Thoracic aorta (tissue), 2 donors: ENCODE data around the gene AFDN. TPM values are rescaled to one million over a fixed set of nuclear protein-coding genes. Genes with fewer than 3 reads are reported as not detected.

Experiments used
- ATAC-seq: fragments of 150-250 bp; one replicate; pipeline ENCODE4 v1.8.0; 2017; ENCODE audit warnings: low read depth; ENCODE audit not compliant: insufficient number of reproducible peaks, low FRiP score
- DNase-seq: peaks from one replicate; pipeline ENCODE4 v3.0.0-alpha.2; 2020; ENCODE audit warnings: low spot score
- H3K27ac ChIP-seq, 2 donors: fragments of 200-600 bp; sonication (generic); 1 replicate in 1 of 2; 2 replicates in 1 of 2; pipeline ENCODE4 v1.5.1; 2016; ENCODE audit warnings: mild to moderate bottlenecking in 2 of 2, moderate library complexity in 2 of 2
- H3K27me3 ChIP-seq: fragments of 200-600 bp; sonication (generic); replicated peaks from 2 replicates; pipeline ENCODE4 v1.6.0; 2016; ENCODE audit warnings: mild to moderate bottlenecking; ENCODE audit not compliant: insufficient read depth
- H3K36me3 ChIP-seq: fragments of 200-600 bp; sonication (generic); one replicate; pipeline ENCODE4 v1.5.1; 2016
- H3K4me1 ChIP-seq, 2 donors: fragments of 200-600 bp; sonication (generic); 1 replicate in 1 of 2; 2 replicates in 1 of 2; pipeline versions ENCODE4 v1.5.1 to v1.6.0; 2016; ENCODE audit warnings: low read depth in 2 of 2, mild to moderate bottlenecking in 1 of 2; ENCODE audit not compliant: control insufficient read depth in 1 of 2
- H3K4me3 ChIP-seq: fragments of 200-600 bp; sonication (generic); 2 replicates; pipeline ENCODE4 v1.5.1; 2016; ENCODE audit warnings: mild to moderate bottlenecking
- H3K9me3 ChIP-seq: fragments of 200-600 bp; sonication (generic); 2 replicates; pipeline ENCODE4 v1.5.1; 2016
- total RNA-seq, 2 donors: library from RNA; depleted of rRNA; stranded (reverse); fragments of >200 nt; gene quantifications; one replicate each; pipeline versions ENCODE4 v1.1.0 to v1.2.3, GENCODE V29; 2016
- TF ChIP-seq, protein P1 (sequence below): fragments of 200-600 bp; sonication (generic); IDR thresholded peaks from one replicate; pipeline ENCODE4 v1.5.1; 2019; ENCODE audit warnings: antibody characterized with exemption

Gene AFDN
- total RNA-seq, 2 donors from 2014 or later = 70.5 to 79.5 TPM

DNA sequence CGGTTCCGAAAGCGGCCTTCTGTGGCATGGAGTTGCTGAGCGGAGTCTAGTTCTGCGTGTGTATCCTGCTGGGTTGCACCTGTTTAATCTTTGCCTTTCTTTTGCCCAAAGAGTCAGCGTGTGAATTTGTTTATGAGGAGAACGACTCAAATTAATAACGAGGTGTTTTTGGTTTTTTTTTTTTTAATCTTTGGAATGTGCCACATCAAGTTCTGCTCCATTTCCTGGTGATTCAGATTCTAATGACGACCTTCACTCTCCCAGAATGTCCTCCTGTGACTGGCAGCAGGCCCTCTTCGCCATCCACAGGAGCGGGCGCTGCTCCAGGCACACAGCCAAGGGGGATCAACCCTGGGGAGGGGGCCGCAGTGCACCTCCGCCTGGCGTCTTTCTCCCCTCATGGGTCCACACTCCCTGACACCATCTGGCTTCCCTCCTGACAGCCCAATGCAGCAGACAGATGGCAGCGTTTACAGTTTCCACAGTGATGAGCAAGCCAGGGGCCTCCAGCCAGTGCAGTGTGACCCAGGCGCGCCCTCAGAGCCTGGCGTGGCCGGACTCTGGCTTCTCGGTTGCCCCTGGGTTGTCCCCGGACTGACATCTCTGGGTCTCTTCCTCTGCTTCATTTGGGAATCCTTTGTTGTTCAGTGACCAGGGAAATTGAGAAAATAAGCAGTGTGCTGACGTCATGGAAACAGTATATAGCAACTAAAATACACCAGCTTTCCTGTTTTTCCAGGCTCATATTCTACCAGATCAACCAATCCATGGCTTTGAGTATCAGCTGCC, 27.5 kb upstream of the AFDN start:
- H3K9me3 ChIP-seq = no peaks in the 10 kb centered on the region
- ATAC-seq (no peak), DNase-seq (no peak)
- peaks cover 3 to 10% of the 10 kb centered on the region in 2 donors for H3K4me1 ChIP-seq
- no peaks in the 10 kb centered on the region for H3K27me3 ChIP-seq
- H3K27ac ChIP-seq = no peak overlapping the region
- H3K36me3 ChIP-seq = no peaks in the 10 kb centered on the region
- no peak overlapping the region for H3K4me3 ChIP-seq
- TF ChIP-seq, protein P1, sequence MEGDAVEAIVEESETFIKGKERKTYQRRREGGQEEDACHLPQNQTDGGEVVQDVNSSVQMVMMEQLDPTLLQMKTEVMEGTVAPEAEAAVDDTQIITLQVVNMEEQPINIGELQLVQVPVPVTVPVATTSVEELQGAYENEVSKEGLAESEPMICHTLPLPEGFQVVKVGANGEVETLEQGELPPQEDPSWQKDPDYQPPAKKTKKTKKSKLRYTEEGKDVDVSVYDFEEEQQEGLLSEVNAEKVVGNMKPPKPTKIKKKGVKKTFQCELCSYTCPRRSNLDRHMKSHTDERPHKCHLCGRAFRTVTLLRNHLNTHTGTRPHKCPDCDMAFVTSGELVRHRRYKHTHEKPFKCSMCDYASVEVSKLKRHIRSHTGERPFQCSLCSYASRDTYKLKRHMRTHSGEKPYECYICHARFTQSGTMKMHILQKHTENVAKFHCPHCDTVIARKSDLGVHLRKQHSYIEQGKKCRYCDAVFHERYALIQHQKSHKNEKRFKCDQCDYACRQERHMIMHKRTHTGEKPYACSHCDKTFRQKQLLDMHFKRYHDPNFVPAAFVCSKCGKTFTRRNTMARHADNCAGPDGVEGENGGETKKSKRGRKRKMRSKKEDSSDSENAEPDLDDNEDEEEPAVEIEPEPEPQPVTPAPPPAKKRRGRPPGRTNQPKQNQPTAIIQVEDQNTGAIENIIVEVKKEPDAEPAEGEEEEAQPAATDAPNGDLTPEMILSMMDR = no peak

DNA sequence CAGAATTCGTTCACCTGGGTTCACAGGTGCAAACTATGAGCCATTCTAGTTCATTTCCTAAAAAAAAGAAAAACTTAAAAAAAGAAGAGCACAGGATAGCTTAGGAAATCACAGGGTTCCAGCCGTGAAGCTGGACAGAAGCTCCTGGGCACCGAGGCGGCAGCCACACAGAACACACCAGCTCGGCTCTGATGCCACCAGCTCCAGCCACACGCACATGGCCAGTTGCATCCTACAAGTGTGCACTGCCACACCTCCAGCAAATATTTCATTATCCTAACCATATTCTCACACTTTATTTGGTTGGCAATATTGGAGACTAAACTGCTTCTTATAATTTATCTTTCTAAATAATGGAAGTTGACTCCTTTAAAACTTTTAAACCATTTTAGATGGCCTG, 26.2 kb upstream of the AFDN start:
- DNase-seq (no peak), ATAC-seq (no peak)
- no peak overlapping the region for H3K4me3 ChIP-seq
- no peak overlapping the region for H3K27ac ChIP-seq
- H3K36me3 ChIP-seq = no peaks in the 10 kb centered on the region
- H3K4me1 ChIP-seq = peaks cover 3 to 10% of the 10 kb centered on the region in 2 donors
- TF ChIP-seq, protein P1 = no peak
- H3K27me3 ChIP-seq = no peaks in the 10 kb centered on the region
- no peaks in the 10 kb centered on the region for H3K9me3 ChIP-seq

DNA sequence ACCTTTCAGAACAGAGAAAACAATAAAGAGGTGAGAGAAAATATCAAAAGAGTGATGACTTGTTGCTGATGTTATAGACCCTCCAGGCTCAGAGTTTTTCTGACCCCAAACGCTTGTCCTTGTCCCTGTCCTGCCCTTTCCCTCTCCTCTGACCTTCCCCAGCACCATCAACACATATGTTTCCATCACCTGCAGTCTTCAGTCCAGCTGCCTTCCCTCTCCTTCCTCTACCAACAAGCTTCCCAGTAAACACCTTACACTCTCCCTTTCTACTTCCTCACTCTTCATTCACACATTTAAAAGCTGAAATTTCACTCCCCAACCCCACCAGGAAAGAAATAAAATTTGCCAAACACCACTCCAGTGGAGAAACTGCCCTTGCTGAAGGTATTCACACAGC, 25.4 kb upstream of the AFDN start:
- ATAC-seq (no peak), DNase-seq (no peak)
- Histone ChIP-seq H3K36me3 (no peaks in the 10 kb centered on the region), H3K9me3 (no peaks in the 10 kb centered on the region), H3K4me1 (peaks cover 0 to 4% of the 10 kb centered on the region in 2 donors), H3K4me3 (no peak overlapping the region), H3K27me3 (no peaks in the 10 kb centered on the region), H3K27ac (no peak overlapping the region)
- TF ChIP-seq, protein P1 = no peak

DNA sequence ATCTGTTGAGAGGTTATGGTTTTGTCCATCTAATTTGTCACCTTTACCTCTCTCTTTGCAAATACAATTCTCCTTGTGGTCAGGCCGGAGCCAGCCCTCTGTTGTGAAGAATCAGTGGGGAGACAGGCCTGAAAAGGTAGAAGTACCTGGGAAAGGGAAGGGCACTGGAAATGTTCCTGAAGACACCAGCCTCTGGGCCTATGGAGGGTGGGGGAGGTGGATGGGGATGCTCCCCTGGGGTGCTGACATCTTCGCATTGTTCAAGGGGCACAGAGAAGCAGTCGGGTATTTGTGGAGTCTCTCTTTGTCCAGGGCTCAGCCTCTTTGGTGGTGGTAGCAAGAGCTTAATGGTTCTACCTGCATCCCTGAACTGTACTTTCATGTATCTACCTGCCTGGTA, 24.4 kb upstream of the AFDN start:
- H3K4me1 ChIP-seq = no peaks in the 10 kb centered on the region
- no peak for DNase-seq
- H3K9me3 ChIP-seq = no peaks in the 10 kb centered on the region
- H3K4me3 ChIP-seq = no peak overlapping the region
- no peak for ATAC-seq
- H3K27me3 ChIP-seq = no peaks in the 10 kb centered on the region
- TF ChIP-seq, protein P1 = no peak
- H3K36me3 ChIP-seq = no peaks in the 10 kb centered on the region
- H3K27ac ChIP-seq = no peak overlapping the region

DNA sequence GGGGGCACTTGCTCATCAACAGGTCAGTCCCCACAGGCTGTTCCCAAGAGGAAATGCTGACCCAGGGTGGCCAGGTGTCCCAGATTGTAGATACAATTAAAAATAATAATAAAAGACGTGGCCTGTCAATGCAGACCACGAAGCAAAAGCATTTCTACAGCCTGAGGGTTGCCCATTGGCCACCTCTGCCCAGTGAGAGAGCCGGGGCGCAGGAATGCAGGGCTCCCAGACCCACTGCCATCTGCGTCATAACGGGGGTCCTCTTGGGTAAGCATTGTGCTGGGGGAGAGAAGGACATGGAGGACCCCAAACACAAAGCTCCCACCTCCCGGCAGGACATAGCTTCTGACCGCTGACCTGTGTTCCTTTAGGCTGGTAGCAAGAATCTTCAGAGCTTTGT, 22.9 kb upstream of the AFDN start:
- no peak for ATAC-seq
- H3K27ac ChIP-seq = no peak overlapping the region
- H3K4me1 ChIP-seq = no peaks in the 10 kb centered on the region
- no peak for DNase-seq
- TF ChIP-seq, protein P1 = no peak
- no peaks in the 10 kb centered on the region for H3K27me3 ChIP-seq
- no peaks in the 10 kb centered on the region for H3K36me3 ChIP-seq
- no peaks in the 10 kb centered on the region for H3K9me3 ChIP-seq
- no peak overlapping the region for H3K4me3 ChIP-seq
